K562 treated with DMSO at 1 percent for 4 hours (cell line): Measurements from ENCODE around the gene KRT14. TPM values are rescaled to one million over a fixed set of nuclear protein-coding genes. Genes with fewer than 3 reads are reported as not detected.

Experiments used
- total RNA-seq: library from RNA; unstranded; fragments of 300-600 nt; gene quantifications from 2 replicates; pipeline ENCODE4 v1.2.3, GENCODE V29; 2022; ENCODE audit not compliant: insufficient read depth

The KRT14 gene
- total RNA-seq = not detected in 2 replicates

DNA sequence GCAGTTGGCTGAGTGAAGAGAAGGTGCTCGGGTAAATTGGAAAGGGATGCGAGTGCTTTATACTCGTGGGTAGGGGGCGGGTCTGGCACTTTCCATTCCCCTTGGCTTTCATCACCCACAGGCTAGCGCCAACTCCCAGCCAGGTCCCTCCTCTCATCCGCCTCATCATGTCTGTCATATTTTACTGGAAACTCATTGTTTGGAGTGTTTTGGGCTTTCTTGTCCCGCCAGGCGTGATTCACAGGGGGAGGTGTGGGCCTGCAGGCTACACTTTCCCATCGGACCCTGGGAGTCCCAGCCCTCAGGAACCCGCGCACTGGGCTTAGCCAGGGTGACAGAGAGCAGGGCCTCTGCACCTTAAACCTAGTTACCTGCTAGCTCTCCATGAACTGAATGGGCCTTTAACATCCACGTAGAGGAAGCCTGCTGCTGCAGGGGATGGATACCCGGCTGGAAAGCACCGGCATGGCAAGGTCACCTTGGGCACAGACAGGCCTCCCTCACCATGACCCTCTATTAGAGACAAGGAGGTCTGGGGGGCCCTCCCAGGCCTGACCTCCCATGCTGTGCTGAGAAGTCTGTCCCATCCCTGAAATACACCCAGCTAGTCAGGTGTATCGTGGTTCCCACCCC lies at the start of gene KRT14:
TSS of gene KRT14 (minus strand) at position 33 of the 633 bp plus-strand sequence. CDS start 61 bp downstream, outside the sequence.

GRCh38 chr17:41624208-41625101 lies 37.8 kb upstream of the KRT14 start, which contains the start of gene KRT17:
KRT17 (minus strand) TSS chr17:41624575; CDS start chr17:41624509, 66 bp downstream.

GRCh38 chr17:41612376-41613160 lies 25.9 kb upstream of the KRT14 start, which contains the start of gene KRT16:
KRT16 (minus strand) TSS chr17:41612767; CDS start chr17:41612688, 79 bp downstream.

DNA sequence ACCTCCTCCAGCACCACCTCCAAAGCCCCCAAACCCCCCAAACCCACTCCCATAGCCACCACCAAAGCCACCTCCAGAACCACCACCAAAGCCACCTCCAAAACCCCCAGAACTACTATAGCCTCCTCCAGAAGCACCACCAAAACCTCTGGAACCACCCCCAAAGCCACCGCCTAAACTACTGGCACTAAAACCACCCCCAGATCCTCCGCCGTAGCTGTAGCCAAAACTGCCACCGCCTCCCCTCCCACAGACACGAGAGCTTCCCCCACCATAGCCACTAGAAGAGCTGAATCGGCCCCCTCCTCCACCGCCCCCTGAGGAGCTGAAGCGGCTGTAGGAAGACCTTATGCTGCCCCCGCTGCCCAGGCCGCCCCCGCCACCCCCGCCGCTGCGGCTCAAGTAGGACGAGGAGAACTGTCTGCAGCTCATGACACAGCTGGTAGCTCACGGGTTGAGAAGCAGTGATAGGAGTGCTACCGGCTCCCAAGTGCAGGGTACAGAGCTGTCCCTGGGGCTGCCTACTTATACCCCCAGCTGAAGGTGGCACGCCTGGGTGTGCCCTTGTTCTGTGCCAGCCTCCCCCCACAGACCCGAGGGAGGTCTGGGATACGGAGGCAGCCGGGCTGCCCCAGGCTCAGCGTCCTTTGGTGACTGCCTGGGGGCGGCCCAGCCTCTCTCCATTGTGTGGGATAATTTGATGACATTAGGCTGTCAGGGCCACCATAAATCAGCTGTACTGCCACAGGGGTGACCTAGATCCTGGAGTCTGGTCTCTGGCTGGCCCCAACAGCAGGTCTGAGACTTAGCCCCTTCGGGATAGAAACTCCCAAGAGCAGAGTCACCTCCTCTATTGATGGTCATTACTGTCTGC lies 14.9 kb downstream of the KRT14 start, which contains the start of gene KRT9:
TSS of gene KRT9 (minus strand) at position 499 of the 874 bp plus-strand sequence. CDS start at position 432, 67 bp downstream.

Other genes starting within 250 kb of the KRT14 start
- not detected in 2 replicates for gene KRT33A, start 236.1 kb downstream of the KRT14 start, total RNA-seq
- not detected in 2 replicates for gene KRT33B, start 217.1 kb downstream of the KRT14 start, total RNA-seq
- gene KRT34, start 204.6 kb downstream of the KRT14 start, total RNA-seq = not detected in 2 replicates
- gene KRT31, start 189.3 kb downstream of the KRT14 start, total RNA-seq = not detected in 2 replicates
- not detected in 2 replicates for gene KRT37, start 162.3 kb downstream of the KRT14 start, total RNA-seq
- not detected in 2 replicates for gene KRT38, start 145.9 kb downstream of the KRT14 start, total RNA-seq
- gene KRT32, start 119.5 kb downstream of the KRT14 start, total RNA-seq = not detected in 2 replicates
- not detected in 2 replicates for gene KRT35, start 105.7 kb downstream of the KRT14 start, total RNA-seq
- gene KRT36, start 97.0 kb downstream of the KRT14 start, total RNA-seq = not detected in 2 replicates
- not detected in 2 replicates for gene KRT13, start 81.3 kb downstream of the KRT14 start, total RNA-seq
- 1.0 TPM in 1 of 2 replicates, not detected in the other for gene KRT15, start 68.0 kb downstream of the KRT14 start, total RNA-seq
- gene KRT19, start 58.6 kb downstream of the KRT14 start, total RNA-seq = 155 and 171 TPM in 2 replicates
- not detected in 2 replicates for gene KRT9, start 14.8 kb downstream of the KRT14 start, total RNA-seq
- not detected in 2 replicates for gene KRT16, start 25.9 kb upstream of the KRT14 start, total RNA-seq
- not detected in 2 replicates for gene KRT17, start 37.7 kb upstream of the KRT14 start, total RNA-seq
- 1,253 and 1,263 TPM in 2 replicates for gene EIF1, start 102.0 kb upstream of the KRT14 start, total RNA-seq
- not detected in 2 replicates for gene GAST, start 125.4 kb upstream of the KRT14 start, total RNA-seq
- not detected in 2 replicates for gene HAP1, start 147.7 kb upstream of the KRT14 start, total RNA-seq
- 223 and 303 TPM in 2 replicates for gene JUP, start 199.8 kb upstream of the KRT14 start, total RNA-seq
- gene P3H4, start 225.1 kb upstream of the KRT14 start, total RNA-seq = 2.5 and 3.0 TPM in 2 replicates
- 3.2 and 4.0 TPM in 2 replicates for gene FKBP10, start 226.1 kb upstream of the KRT14 start, total RNA-seq
- 94.8 and 98.5 TPM in 2 replicates for gene NT5C3B, start 249.3 kb upstream of the KRT14 start, total RNA-seq